Left lung (tissue), 10 donors: ENCODE results near the gene DAB1. TPM values are rescaled to one million over a fixed set of nuclear protein-coding genes. Genes with fewer than 3 reads are reported as not detected.

Experiments used
- ATAC-seq: fragments of 200-7000 bp; cut with Tn5 transposase; one replicate; pipeline ENCODE4 v1.9.1; 2020; ENCODE audit warnings: moderate library complexity
- DNase-seq, 4 donors: peaks; one replicate each; pipeline ENCODE4 v3.0.0-alpha.2; 2013 to 2020
- H3K27ac ChIP-seq, 2 donors: fragments of 200-600 bp; sonication (generic) in 1 of 2; one replicate each; pipeline versions ENCODE4 v1.5.0 to v1.8.0; 2020 to 2021
- H3K27me3 ChIP-seq, 2 donors: fragments of 200-600 bp; sonication (generic) in 1 of 2; one replicate each; pipeline versions ENCODE4 v1.5.0 to v1.8.0; 2020 to 2021
- H3K36me3 ChIP-seq, 2 donors: fragments of 200-600 bp; sonication (generic) in 1 of 2; one replicate each; pipeline versions ENCODE4 v1.5.0 to v1.8.0; 2020 to 2021
- H3K4me1 ChIP-seq, 2 donors: fragments of 200-600 bp; one replicate each; pipeline ENCODE4 v1.8.0; 2021
- H3K4me3 ChIP-seq, 2 donors: fragments of 200-600 bp; sonication (generic) in 1 of 2; one replicate each; pipeline versions ENCODE4 v1.5.0 to v1.8.0; 2020 to 2021; ENCODE audit warnings: mild to moderate bottlenecking in 1 of 2
- H3K9me3 ChIP-seq, 2 donors: fragments of 200-600 bp; sonication (generic) in 1 of 2; one replicate each; pipeline versions ENCODE4 v1.5.0 to v1.8.0; 2020 to 2021
- CTCF ChIP-seq, 2 donors: fragments of 200-600 bp; sonication (generic) in 1 of 2; IDR thresholded peaks; one replicate each; pipeline versions ENCODE4 v1.5.0 to v1.8.0; 2021; ENCODE audit warnings: antibody characterized with exemption in 2 of 2
- intact Hi-C, 2 donors: fragments of 100-400 bp; cut with DNase I; formaldehyde crosslinking; loops; one replicate each; pipeline versions ENCODE4 v1.11.2 to v1.14.2; 2022
- polyA plus RNA-seq, 6 donors: library from polyadenylated mRNA; unstranded; fragments of 120-200 nt; gene quantifications; one replicate each; pipeline ENCODE4 v1.2.1, GENCODE V29; 2013; ENCODE audit not compliant: insufficient read length in 6 of 6
- total RNA-seq, 2 donors: library from RNA; stranded (reverse); fragmentation: NEBNext Ultra II Directional; extraction: Animal tissue kit (Norgen Biotek cat#: 25700); gene quantifications; one replicate each; pipeline ENCODE4 v1.2.1, GENCODE V29; 2021
- donor health status: DM: no; HTN: yes; CAD: no.
- donor health status: DM: no; HTN: no; CAD: no.

DAB1 gene
- total and polyA plus RNA-seq, 8 donors: 0.17 to 1.7 (median 1.1) TPM

GRCh38 chr1:57451516-57451915, 27.7 kb upstream of the DAB1 start:
- ATAC-seq (no peak), DNase-seq (no peak)
- Histone ChIP-seq H3K36me3 (no peaks in the 10 kb centered on the region), H3K9me3 (no peaks in the 10 kb centered on the region), H3K27me3 (peaks cover 0 to 5% of the 10 kb centered on the region in 2 donors), H3K4me1 (no peaks in the 10 kb centered on the region), H3K27ac (no peak overlapping the region), H3K4me3 (no peak overlapping the region)
- intact Hi-C loops: no loop called here
- TF ChIP-seq CTCF (IDR thresholded peaks at IDR 0.05): no peak

- ATAC-seq (no peak), DNase-seq (no peak)
- no peak for TF ChIP-seq CTCF (IDR thresholded peaks at IDR 0.05)
- H3K27me3 ChIP-seq: peaks cover 0 to 5% of the 10 kb centered on the region in 2 donors
- H3K9me3 ChIP-seq: no peaks in the 10 kb centered on the region
- intact Hi-C loops: no loop called here
- no peak overlapping the region for H3K4me3 ChIP-seq
- no peak overlapping the region for H3K27ac ChIP-seq
- no peaks in the 10 kb centered on the region for H3K36me3 ChIP-seq
- H3K4me1 ChIP-seq: no peaks in the 10 kb centered on the region
Measured at GRCh38 chr1:57450981-57451380, 27.1 kb upstream of the DAB1 start.

GRCh38 chr1:57447551-57447950, 23.7 kb upstream of the DAB1 start:
- H3K27ac ChIP-seq: no peak overlapping the region
- H3K4me3 ChIP-seq: no peak overlapping the region
- DNase-seq (no peak), ATAC-seq (no peak)
- peaks cover 0 to 5% of the 10 kb centered on the region in 2 donors for H3K27me3 ChIP-seq
- H3K9me3 ChIP-seq: no peaks in the 10 kb centered on the region
- H3K36me3 ChIP-seq: no peaks in the 10 kb centered on the region
- no peak for TF ChIP-seq CTCF (IDR thresholded peaks at IDR 0.05)
- no peaks in the 10 kb centered on the region for H3K4me1 ChIP-seq
- intact Hi-C loops: no loop called here

GRCh38 chr1:57443004-57443403, 19.1 kb upstream of the DAB1 start:
- Histone ChIP-seq H3K9me3 (no peaks in the 10 kb centered on the region), H3K36me3 (no peaks in the 10 kb centered on the region), H3K4me3 (no peak overlapping the region), H3K4me1 (no peaks in the 10 kb centered on the region), H3K27ac (no peak overlapping the region), H3K27me3 (no peaks in the 10 kb centered on the region)
- no peak for DNase-seq
- no peak for ATAC-seq
- intact Hi-C loops: no loop called here
- no peak for TF ChIP-seq CTCF (IDR thresholded peaks at IDR 0.05)

- no peaks in the 10 kb centered on the region for H3K4me1 ChIP-seq
- TF ChIP-seq CTCF (IDR thresholded peaks at IDR 0.05): no peak
- no peak overlapping the region for H3K4me3 ChIP-seq
- no peaks in the 10 kb centered on the region for H3K9me3 ChIP-seq
- intact Hi-C loops: no loop called here
- H3K36me3 ChIP-seq: no peaks in the 10 kb centered on the region
- ATAC-seq: no peak
- no peak overlapping the region for H3K27ac ChIP-seq
- DNase-seq: no peak
- no peaks in the 10 kb centered on the region for H3K27me3 ChIP-seq
Measured at GRCh38 chr1:57440096-57440495, 16.2 kb upstream of the DAB1 start.
